OCI-LY7 (cell line): ENCODE data around the gene PPP1R14B.

ENCODE experiments used
- EZH2phosphoT487 ChIP-seq: fragments of 200-600 bp; sonication (generic); IDR thresholded peaks from 2 replicates; pipeline ENCODE4 v1.6.1; 2018; ENCODE audit warnings: low read depth, borderline replicate concordance, mild to moderate bottlenecking, mixed run types, antibody characterized with exemption, low read length, moderate library complexity, mixed read lengths
- TF ChIP-seq, protein P1 (sequence below): fragments of 200-600 bp; sonication (generic); conservative IDR thresholded peaks from 2 replicates; pipeline ENCODE4 v1.5.1; 2014; ENCODE audit warnings: mild to moderate bottlenecking, antibody characterized with exemption, low read length, moderate library complexity, mixed read lengths

DNA sequence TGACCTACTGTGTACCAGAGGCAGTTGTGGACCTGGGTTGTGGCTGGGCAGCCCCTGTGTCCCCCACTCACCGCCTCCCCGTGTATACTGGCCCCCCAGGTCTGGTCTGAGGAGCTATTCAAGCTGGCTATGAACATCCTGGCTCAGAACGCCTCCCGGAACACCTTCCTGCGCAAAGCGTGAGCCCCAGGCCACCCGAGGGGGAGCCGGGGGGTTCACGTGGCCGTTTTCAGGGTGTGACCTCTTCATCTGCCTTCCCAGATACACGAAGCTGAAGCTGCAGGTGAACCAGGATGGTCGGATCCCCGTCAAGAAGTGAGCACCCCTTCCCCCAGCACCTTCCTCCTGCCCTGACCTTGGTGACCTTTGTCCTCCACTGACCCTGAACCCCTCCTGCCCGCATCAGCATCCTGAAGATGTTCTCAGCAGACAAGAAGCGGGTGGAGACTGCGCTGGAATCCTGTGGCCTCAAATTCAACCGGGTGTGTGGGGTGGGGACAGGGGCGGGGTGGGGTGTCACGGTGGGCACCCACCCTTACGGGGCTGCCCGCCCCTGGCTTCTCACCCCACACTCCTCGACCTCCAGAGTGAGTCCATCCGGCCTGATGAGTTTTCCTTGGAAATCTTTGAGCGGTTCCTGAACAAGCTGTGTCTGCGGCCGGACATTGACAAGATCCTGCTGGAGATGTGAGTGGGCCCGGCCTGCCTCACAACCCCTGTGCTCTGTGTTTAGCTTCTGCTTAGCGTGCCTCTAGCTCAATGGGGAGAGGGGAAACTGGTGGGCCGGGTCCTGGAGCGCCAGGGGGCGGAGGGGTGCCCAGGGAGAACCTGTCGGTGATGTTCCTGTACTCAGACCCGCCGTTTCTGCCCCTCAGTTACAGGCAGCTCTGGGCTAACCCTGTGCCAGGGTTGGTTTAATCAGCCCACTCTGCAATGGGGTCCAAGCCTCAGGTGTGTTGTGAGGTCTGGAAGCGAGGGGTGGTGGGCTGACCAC is 8.7 kb upstream of the PPP1R14B start:
- TF ChIP-seq, protein P1, sequence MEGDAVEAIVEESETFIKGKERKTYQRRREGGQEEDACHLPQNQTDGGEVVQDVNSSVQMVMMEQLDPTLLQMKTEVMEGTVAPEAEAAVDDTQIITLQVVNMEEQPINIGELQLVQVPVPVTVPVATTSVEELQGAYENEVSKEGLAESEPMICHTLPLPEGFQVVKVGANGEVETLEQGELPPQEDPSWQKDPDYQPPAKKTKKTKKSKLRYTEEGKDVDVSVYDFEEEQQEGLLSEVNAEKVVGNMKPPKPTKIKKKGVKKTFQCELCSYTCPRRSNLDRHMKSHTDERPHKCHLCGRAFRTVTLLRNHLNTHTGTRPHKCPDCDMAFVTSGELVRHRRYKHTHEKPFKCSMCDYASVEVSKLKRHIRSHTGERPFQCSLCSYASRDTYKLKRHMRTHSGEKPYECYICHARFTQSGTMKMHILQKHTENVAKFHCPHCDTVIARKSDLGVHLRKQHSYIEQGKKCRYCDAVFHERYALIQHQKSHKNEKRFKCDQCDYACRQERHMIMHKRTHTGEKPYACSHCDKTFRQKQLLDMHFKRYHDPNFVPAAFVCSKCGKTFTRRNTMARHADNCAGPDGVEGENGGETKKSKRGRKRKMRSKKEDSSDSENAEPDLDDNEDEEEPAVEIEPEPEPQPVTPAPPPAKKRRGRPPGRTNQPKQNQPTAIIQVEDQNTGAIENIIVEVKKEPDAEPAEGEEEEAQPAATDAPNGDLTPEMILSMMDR, result no peak
- no peak for TF ChIP-seq EZH2phosphoT487
